GM18499 (cell line): ENCODE data around the gene MS4A5.
"Not testable (repeated sequence)": the region's sequence is repeated elsewhere in the genome, so short reads cannot be mapped to it uniquely, and the experiment has no call there.

ENCODE experiments used
- ATAC-seq: cut with Tn5 transposase; IDR thresholded peaks from one replicate; pipeline ENCODE4 v1.9.1; 2021; ENCODE audit warnings: moderate number of reproducible peaks; ENCODE audit not compliant: insufficient read depth, unreplicated experiment

Gene MS4A5

GRCh38 chr11:60429272-60429671 lies at the start of gene MS4A5:
Gene MS4A5, plus strand, starts transcription at chr11:60429572. Its CDS starts 103 bp downstream, at chr11:60429675.
- no peak for ATAC-seq

- ATAC-seq: peak; percentile 95
Measured at GRCh38 chr11:60389279-60389910, 40.0 kb upstream of the MS4A5 start.

- ATAC-seq: no peak
Measured at GRCh38 chr11:60390419-60390818, 39.0 kb upstream of the MS4A5 start.

- no peak for ATAC-seq
Measured at GRCh38 chr11:60392361-60392760, 37.0 kb upstream of the MS4A5 start.

- no peak for ATAC-seq
Measured at GRCh38 chr11:60393016-60393415, 36.4 kb upstream of the MS4A5 start.

GRCh38 chr11:60394666-60395380 lies 34.5 kb upstream of the MS4A5 start:
- no peak for ATAC-seq

- peak; percentile 14 for ATAC-seq
Measured at GRCh38 chr11:60396382-60396781, 33.0 kb upstream of the MS4A5 start, which contains the start of gene MS4A14. Gene MS4A14, plus strand, starts transcription at chr11:60396459. Its CDS starts 120 bp downstream, at chr11:60396579.

- peak; percentile 57 for ATAC-seq
Measured at GRCh38 chr11:60396799-60397198, 32.6 kb upstream of the MS4A5 start.

GRCh38 chr11:60420015-60420414 lies 9.4 kb upstream of the MS4A5 start:
- no peak for ATAC-seq

GRCh38 chr11:60422609-60423008 lies 6.8 kb upstream of the MS4A5 start:
- ATAC-seq: no peak

GRCh38 chr11:60428517-60428916 lies 855 bp upstream of the MS4A5 start:
- ATAC-seq: no peak

- no peak for ATAC-seq
Measured at GRCh38 chr11:60431251-60431650, 1.9 kb downstream of the MS4A5 start.

- ATAC-seq: no peak
Measured at GRCh38 chr11:60433401-60433800, 4.0 kb downstream of the MS4A5 start.

GRCh38 chr11:60447070-60447469 lies 17.7 kb downstream of the MS4A5 start:
- no peak for ATAC-seq

- no peak for ATAC-seq
Measured at GRCh38 chr11:60447846-60448245, 18.5 kb downstream of the MS4A5 start.

GRCh38 chr11:60451185-60451584 lies 21.8 kb downstream of the MS4A5 start:
- ATAC-seq: not testable (repeated sequence)

- no peak for ATAC-seq
Measured at GRCh38 chr11:60454212-60454611, 24.8 kb downstream of the MS4A5 start.

GRCh38 chr11:60455531-60456042 lies 26.2 kb downstream of the MS4A5 start, which contains the start of gene MS4A1:
Gene MS4A1, plus strand, starts transcription at chr11:60455847. Its CDS starts 6,528 bp downstream, at chr11:60462375.
- ATAC-seq: peak; percentile 83

- no peak for ATAC-seq
Measured at GRCh38 chr11:60457576-60457975, 28.2 kb downstream of the MS4A5 start.

- ATAC-seq: no peak
Measured at GRCh38 chr11:60459345-60459744, 30.0 kb downstream of the MS4A5 start.

- ATAC-seq: no peak
Measured at GRCh38 chr11:60468829-60469228, 39.5 kb downstream of the MS4A5 start.
